B cell (primary cell): ENCODE measurements around the gene MOB3B.

Source experiments
- EZH2 ChIP-seq: IDR thresholded peaks from 2 replicates; pipeline ENCODE4 v1.6.1; 2012; ENCODE audit warnings: borderline replicate concordance, low read depth, mild to moderate bottlenecking, moderate library complexity, low read length; ENCODE audit not compliant: insufficient read depth, poor library complexity, severe bottlenecking
- TF ChIP-seq, protein P1 (sequence below): fragments of 200-600 bp; IDR thresholded peaks from one replicate; pipeline ENCODE4 v1.8.0; 2022; ENCODE audit warnings: antibody characterized with exemption, mild to moderate bottlenecking

DNA sequence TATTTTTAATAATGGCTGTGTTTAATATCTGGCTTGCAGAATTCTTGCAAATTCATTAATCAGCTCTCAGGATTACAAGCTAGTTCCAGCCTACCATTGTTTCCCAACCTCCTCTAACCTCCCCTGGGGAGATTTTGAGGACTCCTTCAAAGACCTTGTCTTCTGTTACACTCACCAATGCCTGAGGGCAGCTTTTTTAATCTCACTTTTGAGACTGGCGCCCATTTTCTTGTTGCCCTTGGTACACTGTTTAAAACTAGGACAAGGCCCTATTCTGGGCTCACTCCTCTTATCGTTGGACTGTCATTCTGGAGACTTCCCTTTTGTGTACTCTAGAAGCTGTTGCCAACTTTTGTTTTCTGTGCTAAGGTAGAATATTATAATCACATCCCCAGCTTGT is 219.0 kb downstream of the MOB3B start:
- TF ChIP-seq, protein P1, sequence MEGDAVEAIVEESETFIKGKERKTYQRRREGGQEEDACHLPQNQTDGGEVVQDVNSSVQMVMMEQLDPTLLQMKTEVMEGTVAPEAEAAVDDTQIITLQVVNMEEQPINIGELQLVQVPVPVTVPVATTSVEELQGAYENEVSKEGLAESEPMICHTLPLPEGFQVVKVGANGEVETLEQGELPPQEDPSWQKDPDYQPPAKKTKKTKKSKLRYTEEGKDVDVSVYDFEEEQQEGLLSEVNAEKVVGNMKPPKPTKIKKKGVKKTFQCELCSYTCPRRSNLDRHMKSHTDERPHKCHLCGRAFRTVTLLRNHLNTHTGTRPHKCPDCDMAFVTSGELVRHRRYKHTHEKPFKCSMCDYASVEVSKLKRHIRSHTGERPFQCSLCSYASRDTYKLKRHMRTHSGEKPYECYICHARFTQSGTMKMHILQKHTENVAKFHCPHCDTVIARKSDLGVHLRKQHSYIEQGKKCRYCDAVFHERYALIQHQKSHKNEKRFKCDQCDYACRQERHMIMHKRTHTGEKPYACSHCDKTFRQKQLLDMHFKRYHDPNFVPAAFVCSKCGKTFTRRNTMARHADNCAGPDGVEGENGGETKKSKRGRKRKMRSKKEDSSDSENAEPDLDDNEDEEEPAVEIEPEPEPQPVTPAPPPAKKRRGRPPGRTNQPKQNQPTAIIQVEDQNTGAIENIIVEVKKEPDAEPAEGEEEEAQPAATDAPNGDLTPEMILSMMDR, result no peak
- TF ChIP-seq EZH2, result no peak
